Common myeloid progenitor, CD34-positive (primary cell): ENCODE measurements around the gene SMIM41.
A peak's percentile ranks its signal among the peaks of the same experiment; 100 is the strongest.

ENCODE experiments used
- CTCF ChIA-PET: fragments of 350-600 bp; sonication (Branson Sonifier 250); formaldehyde crosslinking; loops from one replicate; lab custom pipeline; 2021; ENCODE audit warnings: antibody characterized with exemption; lab: Charles Lee
- POLR2A ChIA-PET: fragments of 350-600 bp; sonication (Branson Sonifier 250); formaldehyde crosslinking; loops from one replicate; lab custom pipeline; 2021; ENCODE audit warnings: antibody characterized with exemption; lab: Charles Lee
- DNase-seq, 3 donors: peaks; one replicate each; pipeline versions ENCODE4 v3.0.0 to v3.0.0-alpha.2; 2013
- H3K27ac ChIP-seq, 2 experiments: 1 replicate in 1 of 2; 2 replicates in 1 of 2; pipeline ENCODE4 v1.7.0; 2013; ENCODE audit warnings: inconsistent platforms in 2 of 2, low read length in 2 of 2, mild to moderate bottlenecking in 2 of 2, low read depth in 1 of 2, moderate library complexity in 1 of 2; ENCODE audit not compliant: severe bottlenecking in 2 of 2, insufficient read depth in 1 of 2, poor library complexity in 1 of 2
- H3K27me3 ChIP-seq, 5 experiments: replicated peaks in 2 of 5; 1 replicate in 3 of 5; 2 replicates in 2 of 5; pipeline versions ENCODE4 v1.6.1 to v1.7.0; 2013; ENCODE audit warnings: low read length in 4 of 5, mild to moderate bottlenecking in 2 of 5, moderate library complexity in 2 of 5, inconsistent platforms in 1 of 5; ENCODE audit not compliant: insufficient read depth in 5 of 5, control insufficient read depth in 4 of 5
- H3K36me3 ChIP-seq, 4 experiments: 1 replicate in 2 of 4; 2 replicates in 2 of 4; pipeline versions ENCODE4 v1.6.1 to v1.7.0; 2013; ENCODE audit warnings: low read length in 3 of 4, control low read depth in 1 of 4, mild to moderate bottlenecking in 1 of 4; ENCODE audit not compliant: control insufficient read depth in 4 of 4, insufficient read depth in 4 of 4
- H3K4me1 ChIP-seq, 4 experiments: 1 replicate in 3 of 4; 2 replicates in 1 of 4; pipeline versions ENCODE4 v1.6.1 to v1.7.1; 2013; ENCODE audit warnings: low read length in 3 of 4, mild to moderate bottlenecking in 3 of 4, control low read depth in 1 of 4, inconsistent platforms in 1 of 4, moderate library complexity in 1 of 4; ENCODE audit not compliant: control insufficient read depth in 4 of 4, insufficient read depth in 4 of 4; ENCODE audit errors: control extremely low read depth in 1 of 4
- H3K4me3 ChIP-seq, 7 experiments: 1 replicate in 4 of 7; 2 replicates in 3 of 7; pipeline versions ENCODE4 v1.5.1 to v1.7.0; 2013; ENCODE audit warnings: mild to moderate bottlenecking in 7 of 7, low read length in 6 of 7, moderate library complexity in 6 of 7, inconsistent platforms in 2 of 7, low read depth in 2 of 7, control low read depth in 1 of 7; ENCODE audit not compliant: insufficient read depth in 4 of 7, control insufficient read depth in 1 of 7; ENCODE audit errors: extremely low read depth in 1 of 7
- H3K9me3 ChIP-seq, 5 experiments: 1 replicate in 4 of 5; 2 replicates in 1 of 5; pipeline versions ENCODE4 v1.6.1 to v1.7.1; 2013; ENCODE audit warnings: low read length in 4 of 5, mild to moderate bottlenecking in 2 of 5, inconsistent platforms in 1 of 5, low read depth in 1 of 5, moderate library complexity in 1 of 5; ENCODE audit not compliant: control insufficient read depth in 4 of 5, insufficient read depth in 2 of 5; ENCODE audit errors: control extremely low read depth in 1 of 5
- WGBS: methylation state at CpG from one replicate; pipeline ENCODE4 v1.1.5; 2013; ENCODE audit not compliant: insufficient coverage; 5-methylcytosine and 5-hydroxymethylcytosine counted together

SMIM41 gene

GRCh38 chr12:52054833-52055730, 24.4 kb upstream of the SMIM41 start:
- H3K4me3 ChIP-seq: no peak overlapping the region
- ChIA-PET POLR2A (interaction anchor here (0.8 to 3.0 kb wide), 3 partner anchors 8 to 30 kb away, joined by 3 to 10 read pairs (median 4); no protein-coding TSS in a partner anchor), CTCF (interaction anchor here (0.7 to 6.7 kb wide), 6 partner anchors 16 to 28 kb away, joined by 3 to 104 read pairs (median 4); no protein-coding TSS in a partner anchor)
- 98% methylated on average over 13 of the region's 21 CpGs for WGBS
- H3K4me1 ChIP-seq: peaks cover 0 to 28% (median 17%) of the 10 kb centered on the region in 4 experiments
- DNase-seq: no peak
- H3K36me3 ChIP-seq: peaks cover 0 to 4% (median 0%) of the 10 kb centered on the region in 4 experiments
- no peaks in the 10 kb centered on the region for H3K9me3 ChIP-seq
- H3K27ac ChIP-seq: no peak overlapping the region
- H3K27me3 ChIP-seq: peaks cover 0 to 18% (median 10%) of the 10 kb centered on the region in 5 experiments

- WGBS: 96% methylated on average over 15 of the region's 27 CpGs
- no peaks in the 10 kb centered on the region for H3K9me3 ChIP-seq
- no peak for DNase-seq
- H3K36me3 ChIP-seq: peaks cover 0 to 4% (median 0%) of the 10 kb centered on the region in 4 experiments
- H3K4me1 ChIP-seq: peaks cover 0 to 20% (median 8%) of the 10 kb centered on the region in 4 experiments
- ChIA-PET CTCF (interaction anchor here (0.7 to 6.7 kb wide), 8 partner anchors 11 to 27 kb away, joined by 3 to 104 read pairs (median 5); no protein-coding TSS in a partner anchor), POLR2A (interaction anchor here (0.8 to 2.1 kb wide), 4 partner anchors 9 to 33 kb away, joined by 3 to 4 read pairs (median 4); no protein-coding TSS in a partner anchor)
- no peak overlapping the region for H3K4me3 ChIP-seq
- peaks cover 0 to 11% (median 3%) of the 10 kb centered on the region in 5 experiments for H3K27me3 ChIP-seq
- no peak overlapping the region for H3K27ac ChIP-seq
These were observed 23.5 kb upstream of the SMIM41 start for GRCh38 chr12:52055731-52056711.

GRCh38 chr12:52056801-52057637, 22.5 kb upstream of the SMIM41 start:
- peaks cover 0 to 4% (median 0%) of the 10 kb centered on the region in 4 experiments for H3K36me3 ChIP-seq
- H3K27me3 ChIP-seq: peaks cover 0 to 8% (median 0%) of the 10 kb centered on the region in 5 experiments
- WGBS: 97% methylated on average over 20 of the region's 23 CpGs
- no peak overlapping the region for H3K4me3 ChIP-seq
- peaks cover 0 to 12% (median under 1%) of the 10 kb centered on the region in 4 experiments for H3K4me1 ChIP-seq
- ChIA-PET CTCF (interaction anchor here (0.9 to 1.9 kb wide), 10 partner anchors 8 to 32 kb away, joined by 3 to 8 read pairs (median 4); no protein-coding TSS in a partner anchor), POLR2A (interaction anchor here (0.8 to 2.1 kb wide), 4 partner anchors 12 to 34 kb away, joined by 3 to 4 read pairs (median 4); no protein-coding TSS in a partner anchor)
- H3K27ac ChIP-seq: no peak overlapping the region
- H3K9me3 ChIP-seq: no peaks in the 10 kb centered on the region
- no peak for DNase-seq

GRCh38 chr12:52057638-52058576, 21.6 kb upstream of the SMIM41 start:
- H3K27ac ChIP-seq: no peak overlapping the region
- no peak for DNase-seq
- H3K36me3 ChIP-seq: peaks cover 0 to 4% (median 0%) of the 10 kb centered on the region in 4 experiments
- no peak overlapping the region for H3K4me3 ChIP-seq
- 97% methylated on average over 12 of the region's 14 CpGs for WGBS
- H3K4me1 ChIP-seq: peaks cover 0 to 5% (median 0%) of the 10 kb centered on the region in 4 experiments
- POLR2A ChIA-PET: interaction anchor here (0.6 to 1.1 kb wide), 4 partner anchors 16 to 625 kb away, joined by 3 to 7 read pairs (median 4); no protein-coding TSS in a partner anchor
- CTCF ChIA-PET: interaction anchor here (0.9 to 31.9 kb wide), 11 partner anchors 9 to 33 kb away, joined by 3 to 661 read pairs (median 4); partner anchors contain the start of gene ATG101
- H3K9me3 ChIP-seq: no peaks in the 10 kb centered on the region
- peaks cover 0 to 3% (median 0%) of the 10 kb centered on the region in 5 experiments for H3K27me3 ChIP-seq

GRCh38 chr12:52058631-52059361, 20.7 kb upstream of the SMIM41 start:
- no peaks in the 10 kb centered on the region for H3K27me3 ChIP-seq
- no peak overlapping the region for H3K4me3 ChIP-seq
- H3K36me3 ChIP-seq: peaks cover 0 to 4% (median 0%) of the 10 kb centered on the region in 4 experiments
- ChIA-PET CTCF (interaction anchor here (0.6 to 31.9 kb wide), 6 partner anchors 11 to 55 kb away, joined by 3 to 661 read pairs (median 4); partner anchors contain the start of gene ATG101), POLR2A (interaction anchor here (0.6 to 2.0 kb wide), 4 partner anchors 9 to 625 kb away, joined by 3 to 7 read pairs (median 4); partner anchors contain the start of gene ATG101)
- 87% methylated on average over 18 of the region's 25 CpGs for WGBS
- peak in 1 of 3 donors; percentile 18 for DNase-seq
- peaks cover 0 to 5% (median 0%) of the 10 kb centered on the region in 4 experiments for H3K4me1 ChIP-seq
- H3K27ac ChIP-seq: no peak overlapping the region
- no peaks in the 10 kb centered on the region for H3K9me3 ChIP-seq
